K562 (cell line): Measurements from ENCODE around the gene MCMBP. TPM values are rescaled to one million over a fixed set of nuclear protein-coding genes. Genes with fewer than 3 reads are reported as not detected.

Experiments
- BDP1 ChIP-seq: IDR thresholded peaks from 3 replicates; pipeline ENCODE4 v1.6.1; 2011; ENCODE audit not compliant: insufficient read length, insufficient read depth
- CHAMP1 ChIP-seq: fragments of 450-650 bp; IDR thresholded peaks from 2 replicates; pipeline ENCODE4 v1.6.1; 2016; ENCODE audit warnings: mild to moderate bottlenecking
- CHD7 ChIP-seq: fragments of 200-600 bp; sonication (generic); IDR thresholded peaks from one replicate; pipeline ENCODE4 v1.6.1; 2012; ENCODE audit warnings: mild to moderate bottlenecking, low read depth, low read length, inconsistent platforms
- NKRF ChIP-seq: fragments of 450-650 bp; IDR thresholded peaks from 2 replicates; pipeline ENCODE4 v1.6.1; 2016; ENCODE audit warnings: borderline replicate concordance
- SAFB2 ChIP-seq: fragments of 200-400 bp; formaldehyde crosslinking; IDR thresholded peaks from 2 replicates; pipeline ENCODE4 v1.6.1; 2018; ENCODE audit warnings: borderline replicate concordance, low read length, low read depth, moderate library complexity; ENCODE audit not compliant: severe bottlenecking
- SMAD2 ChIP-seq: fragments of 150-350 bp; IDR thresholded peaks from 2 replicates; pipeline ENCODE4 v1.6.1; 2014; ENCODE audit warnings: low read depth, mild to moderate bottlenecking, low read length
- SREBF1 ChIP-seq: fragments of 150-350 bp; IDR thresholded peaks from 2 replicates; pipeline ENCODE4 v1.6.1; 2014; ENCODE audit warnings: antibody characterized with exemption, low read depth, low read length, borderline replicate concordance
- XRCC4 ChIP-seq: IDR thresholded peaks from one replicate; pipeline ENCODE4 v1.6.1; 2011; ENCODE audit not compliant: insufficient read depth, insufficient read length; ENCODE audit errors: extremely low read depth
- ZBTB8A ChIP-seq: fragments of 450-650 bp; IDR thresholded peaks from 2 replicates; pipeline ENCODE4 v1.6.1; 2018; ENCODE audit warnings: mild to moderate bottlenecking, moderate library complexity; ENCODE audit not compliant: partially characterized antibody
- ZNF133 ChIP-seq: fragments of 250-450 bp; sonication (Bioruptor Pico); IDR thresholded peaks from 2 replicates; pipeline ENCODE4 v1.4.0; 2020; ENCODE audit warnings: mild to moderate bottlenecking
- ZSCAN29 ChIP-seq: fragments of 450-650 bp; IDR thresholded peaks from 2 replicates; pipeline ENCODE4 v1.6.1; 2017
- polyA plus RNA-seq, 8 experiments: library from polyadenylated mRNA; depleted of rRNA in 4 of 8; stranded (reverse) in 5 of 8; unstranded in 3 of 8; fragments of >200 nt; fragmentation: Nextera tagmentation in 2 of 8; fragmentation: Illumina TruSeq in 1 of 8; extraction: Ambion mirVana in 2 of 8; extraction: Trizol in 1 of 8; gene quantifications; 2 replicates each; pipeline versions ENCODE4 v1.2.1 to v1.2.3, GENCODE V29; 2011 to 2014; ENCODE audit warnings: inconsistent platforms in 1 of 8, missing spikeins in 1 of 8
- total RNA-seq, 7 experiments: library from RNA; depleted of rRNA in 6 of 7; stranded (reverse); fragments of >200 nt in 6 of 7; fragmentation: Illumina TruSeq in 2 of 7; extraction: Trizol in 2 of 7; gene quantifications; 2 replicates each; pipeline versions ENCODE4 v1.2.1 to v1.2.3, GENCODE V29; 2011 to 2021; ENCODE audit warnings: low replicate concordance in 1 of 7

Gene MCMBP
- total and polyA plus RNA-seq, 9 of the 15 experiments (the other 6 are each of a cell fraction or from before 2014, with no cell fraction given), result 11.2 to 74.3 (median 50.5) TPM

- TF ChIP-seq CHD7, result no peak
- TF ChIP-seq ZBTB8A, result no peak
- TF ChIP-seq SMAD2, result no peak
- TF ChIP-seq CHAMP1, result no peak
- no peak for TF ChIP-seq ZSCAN29
- no peak for TF ChIP-seq SAFB2
- TF ChIP-seq ZNF133, result no peak
- no peak for TF ChIP-seq SREBF1
- TF ChIP-seq NKRF, result peak; percentile 59; the same call in 1 of the 2 replicates
- TF ChIP-seq BDP1, result no peak
- TF ChIP-seq XRCC4, result no peak
These were observed 19.8 kb upstream of the MCMBP start, which contains the start of gene SEC23IP (continued) for GRCh38 chr10:119892188-119893065.
